Tibial nerve (tissue), 4 donors: Measurements from ENCODE around the gene HNRNPUL1. TPM values are rescaled to one million over a fixed set of nuclear protein-coding genes. Genes with fewer than 3 reads are reported as not detected.

ENCODE experiments used
- DNase-seq, 2 donors: peaks; one replicate each; pipeline ENCODE4 v3.0.0-alpha.2; 2019; ENCODE audit warnings: low spot score in 2 of 2
- H3K27ac ChIP-seq, 4 donors: fragments of 200-600 bp; sonication (generic) in 3 of 4; one replicate each; pipeline ENCODE4 v1.5.1; 2017 to 2019; ENCODE audit warnings: mild to moderate bottlenecking in 1 of 4
- H3K27me3 ChIP-seq, 2 donors: fragments of 200-600 bp; sonication (generic) in 1 of 2; one replicate each; pipeline versions ENCODE4 v1.5.1 to v1.6.0; 2017 to 2019
- H3K36me3 ChIP-seq, 3 donors: fragments of 200-600 bp; sonication (generic); one replicate each; pipeline ENCODE4 v1.5.1; 2018 to 2019
- H3K4me1 ChIP-seq, 4 donors: fragments of 200-600 bp; sonication (generic) in 3 of 4; one replicate each; pipeline ENCODE4 v1.5.1; 2017 to 2019
- H3K4me3 ChIP-seq, 4 donors: fragments of 200-600 bp; sonication (generic) in 3 of 4; one replicate each; pipeline ENCODE4 v1.5.1; 2017 to 2019; ENCODE audit warnings: mild to moderate bottlenecking in 1 of 4, moderate library complexity in 1 of 4
- H3K9me3 ChIP-seq, 4 donors: fragments of 200-600 bp; sonication (generic) in 3 of 4; one replicate each; pipeline ENCODE4 v1.5.1; 2017 to 2019
- CTCF ChIP-seq, 5 experiments: fragments of 200-600 bp in 3 of 5; fragments of 450-650 bp in 2 of 5; sonication (generic) in 3 of 5; IDR thresholded peaks; one replicate each; pipeline ENCODE4 v1.5.1; 2016 to 2019; ENCODE audit warnings: antibody characterized with exemption in 5 of 5, mild to moderate bottlenecking in 3 of 5, moderate library complexity in 2 of 5
- EP300 ChIP-seq, 2 donors: sonication (generic); formaldehyde crosslinking; IDR thresholded peaks; one replicate each; pipeline ENCODE4 v1.6.1; 2017; ENCODE audit warnings: antibody characterized with exemption in 2 of 2, mild to moderate bottlenecking in 1 of 2
- POLR2A ChIP-seq, 2 donors: fragments of 450-650 bp; IDR thresholded peaks; one replicate each; pipeline ENCODE4 v1.6.1; 2017; ENCODE audit warnings: antibody characterized with exemption in 2 of 2, mild to moderate bottlenecking in 2 of 2, moderate library complexity in 2 of 2
- whole genome bisulfite sequencing, 2 donors: methylation state at CpG; one replicate each; pipeline ENCODE4 v1.1.5; 2018; 5-methylcytosine and 5-hydroxymethylcytosine counted together
- total RNA-seq, 4 donors: library from RNA; depleted of rRNA; stranded (reverse); fragments of >200 nt; gene quantifications; one replicate each; pipeline ENCODE4 v1.1.0, GENCODE V29; 2016

Gene HNRNPUL1
- total RNA-seq, 4 donors from 2014 or later = 136 to 163 (median 146) TPM

DNA sequence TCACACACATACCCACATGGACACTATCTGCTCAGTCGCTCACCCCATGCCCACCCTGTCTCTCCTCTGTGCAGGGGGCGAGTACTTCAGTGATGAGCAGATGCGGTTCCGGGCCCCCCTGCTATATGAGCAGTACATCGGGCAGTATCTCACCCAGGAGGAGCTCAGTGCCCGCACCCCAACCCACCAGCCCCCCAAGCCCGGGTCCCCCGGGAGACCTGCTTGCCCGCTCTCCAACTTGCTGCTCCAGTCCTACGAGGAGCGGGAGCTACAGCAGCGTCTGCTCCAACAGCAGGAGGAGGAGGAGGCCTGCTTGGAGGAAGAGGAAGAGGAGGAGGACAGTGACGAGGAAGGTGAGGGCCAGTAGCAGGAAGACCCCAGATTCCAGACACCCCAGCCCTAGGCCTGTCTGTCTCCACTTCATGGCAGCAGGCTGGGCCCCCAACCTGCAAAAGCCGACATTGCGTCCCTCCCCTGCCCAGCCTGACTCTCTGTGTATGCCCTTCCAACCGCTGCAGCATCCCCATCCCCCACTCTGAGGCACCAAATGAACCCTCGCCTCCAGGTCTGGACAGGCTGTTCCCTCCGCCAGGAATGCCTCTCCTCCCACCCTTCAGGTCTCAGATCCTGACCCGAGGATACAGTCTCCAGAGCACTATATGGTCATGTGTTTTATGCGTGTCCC lies 55.5 kb downstream of the HNRNPUL1 start:
- Histone ChIP-seq H3K9me3 (no peaks in the 10 kb centered on the region), H3K4me1 (peaks cover 0 to 36% (median 27%) of the 10 kb centered on the region in 4 donors), H3K4me3 (no peak overlapping the region), H3K36me3 (peaks cover 0 to 80% (median 28%) of the 10 kb centered on the region in 3 donors), H3K27me3 (no peaks in the 10 kb centered on the region), H3K27ac (no peak overlapping the region)
- TF ChIP-seq POLR2A (IDR thresholded peaks at IDR 0.05) = no peak
- TF ChIP-seq CTCF (IDR thresholded peaks at IDR 0.05) = no peak
- TF ChIP-seq EP300 (IDR thresholded peaks at IDR 0.05) = no peak
- 82 to 83% methylated on average over 18 to 20 of the region's 20 CpGs for WGBS, 2 donors
- DNase-seq = no peak

GRCh38 chr19:41320185-41320518 lies 56.0 kb downstream of the HNRNPUL1 start:
- WGBS, 2 donors = 90 to 97% methylated on average over 7 to 11 of the region's 11 CpGs
- Histone ChIP-seq H3K9me3 (no peaks in the 10 kb centered on the region), H3K36me3 (peaks cover 0 to 80% (median 27%) of the 10 kb centered on the region in 3 donors)

DNA sequence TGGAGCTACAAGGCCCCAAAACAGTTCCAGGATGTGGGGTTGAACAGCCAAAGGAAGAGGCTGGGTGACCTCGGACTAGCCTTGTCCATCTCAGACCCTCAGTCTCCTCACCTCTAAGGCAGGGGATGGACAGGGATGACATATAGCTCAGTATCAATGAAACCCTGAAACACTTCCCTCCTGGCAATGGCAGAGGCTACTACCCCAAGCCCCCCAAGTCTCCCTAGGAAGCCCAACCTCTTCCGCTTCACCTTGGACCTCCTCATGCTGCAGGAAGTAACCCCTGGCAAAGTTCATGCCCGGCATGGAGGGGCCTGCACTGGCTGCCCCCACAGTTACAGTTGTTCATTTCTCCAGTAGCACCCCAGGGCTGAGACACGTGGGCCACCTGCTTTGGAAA lies 56.4 kb downstream of the HNRNPUL1 start:
- Histone ChIP-seq H3K4me1 (peaks cover 0 to 45% (median 36%) of the 10 kb centered on the region in 4 donors), H3K36me3 (peaks cover 0 to 77% (median 27%) of the 10 kb centered on the region in 3 donors), H3K27ac (no peak overlapping the region), H3K4me3 (no peak overlapping the region), H3K9me3 (no peaks in the 10 kb centered on the region), H3K27me3 (no peaks in the 10 kb centered on the region)
- no peak for TF ChIP-seq EP300 (IDR thresholded peaks at IDR 0.05)
- TF ChIP-seq POLR2A (IDR thresholded peaks at IDR 0.05) = no peak
- DNase-seq = no peak
- 83% methylated on average over 3 to 4 of the region's 4 CpGs for WGBS, 2 donors

More at GRCh38 chr19:41320185-41320518, 56.0 kb downstream of the HNRNPUL1 start:
- no peak for DNase-seq
- no peaks in the 10 kb centered on the region for H3K27me3 ChIP-seq
- H3K27ac ChIP-seq = no peak overlapping the region
- no peak for TF ChIP-seq EP300 (IDR thresholded peaks at IDR 0.05)
- no peak for TF ChIP-seq POLR2A (IDR thresholded peaks at IDR 0.05)
- no peak for TF ChIP-seq CTCF (IDR thresholded peaks at IDR 0.05)
- H3K4me3 ChIP-seq = no peak overlapping the region
- H3K4me1 ChIP-seq = peaks cover 0 to 41% (median 32%) of the 10 kb centered on the region in 4 donors

GRCh38 chr19:41321204-41321599 lies 57.0 kb downstream of the HNRNPUL1 start:
- WGBS, 2 donors = 62 to 82% methylated on average over 4 to 6 of the region's 7 CpGs
- no peak for DNase-seq
- H3K4me3 ChIP-seq = no peak overlapping the region
- TF ChIP-seq EP300 (IDR thresholded peaks at IDR 0.05) = no peak
- no peak for TF ChIP-seq POLR2A (IDR thresholded peaks at IDR 0.05)
- no peak for TF ChIP-seq CTCF (IDR thresholded peaks at IDR 0.05)
- H3K9me3 ChIP-seq = no peaks in the 10 kb centered on the region
- peak overlapping the region in 2 of 4 donors; percentile 93 to 95 for H3K27ac ChIP-seq
- H3K36me3 ChIP-seq = peaks cover 0 to 70% (median 27%) of the 10 kb centered on the region in 3 donors
- peaks cover 0 to 51% (median 42%) of the 10 kb centered on the region in 4 donors for H3K4me1 ChIP-seq
- H3K27me3 ChIP-seq = no peaks in the 10 kb centered on the region

GRCh38 chr19:41321600-41322270 lies 57.6 kb downstream of the HNRNPUL1 start:
- Histone ChIP-seq H3K27ac (peak overlapping the region; percentile 63 to 95 (median 81)), H3K4me1 (peaks cover 0 to 57% (median 48%) of the 10 kb centered on the region in 4 donors), H3K9me3 (no peaks in the 10 kb centered on the region), H3K4me3 (no peak overlapping the region), H3K27me3 (no peaks in the 10 kb centered on the region), H3K36me3 (peaks cover 0 to 65% (median 22%) of the 10 kb centered on the region in 3 donors)
- DNase-seq = no peak
- TF ChIP-seq CTCF (IDR thresholded peaks at IDR 0.05) (peak; percentile 44 to 76 (median 65)), EP300 (IDR thresholded peaks at IDR 0.05) (no peak), POLR2A (IDR thresholded peaks at IDR 0.05) (no peak)
- 23 to 37% methylated on average over 10 of the region's 10 CpGs for WGBS, 2 donors
